HUES48 (cell line): ENCODE results near the gene RPL36A.

Source experiments
- H3K27ac ChIP-seq: one replicate; pipeline ENCODE4 v1.7.0; 2013; ENCODE audit warnings: low read depth, low read length, inconsistent platforms
- H3K27me3 ChIP-seq: 2 replicates; pipeline ENCODE4 v1.6.1; 2013; ENCODE audit warnings: mild to moderate bottlenecking, low read length; ENCODE audit not compliant: control insufficient read depth, insufficient read depth
- H3K36me3 ChIP-seq: 2 replicates; pipeline ENCODE4 v1.6.1; 2013; ENCODE audit warnings: low read length; ENCODE audit not compliant: control insufficient read depth, insufficient read depth
- H3K4me1 ChIP-seq: 2 replicates; pipeline ENCODE4 v1.6.1; 2013; ENCODE audit warnings: mild to moderate bottlenecking, low read length; ENCODE audit not compliant: control insufficient read depth, insufficient read depth
- H3K4me3 ChIP-seq: 2 replicates; pipeline ENCODE4 v1.5.1; 2013; ENCODE audit warnings: mild to moderate bottlenecking, low read depth, low read length
- H3K9ac ChIP-seq: 2 replicates; pipeline ENCODE4 v1.6.1; 2013; ENCODE audit warnings: mild to moderate bottlenecking, low read depth, low read length, moderate library complexity
- H3K9me3 ChIP-seq: 2 replicates; pipeline ENCODE4 v1.6.1; 2013; ENCODE audit warnings: low read length; ENCODE audit not compliant: control insufficient read depth, insufficient read depth

RPL36A gene

GRCh38 chrX:101442085-101442484 lies 51.3 kb downstream of the RPL36A start:
- no peak overlapping the region for H3K9ac ChIP-seq
- no peak overlapping the region for H3K4me3 ChIP-seq
- no peak overlapping the region for H3K27ac ChIP-seq
- peaks cover 18% of the 10 kb centered on the region for H3K36me3 ChIP-seq
- no peaks in the 10 kb centered on the region for H3K4me1 ChIP-seq
- H3K9me3 ChIP-seq: peaks cover 31% of the 10 kb centered on the region
- H3K27me3 ChIP-seq: no peaks in the 10 kb centered on the region
